H1 (cell line): ENCODE results near the gene PCDHGB1. TPM values are rescaled to one million over a fixed set of nuclear protein-coding genes. Genes with fewer than 3 reads are reported as not detected.
"Not testable (repeated sequence)": the region's sequence is repeated elsewhere in the genome, so short reads cannot be mapped to it uniquely, and the experiment has no call there.

ENCODE experiments used
- CTCF ChIA-PET: fragments of 300-600 bp; sonication (Branson Sonifier 250); formaldehyde crosslinking; loops from one replicate; lab custom pipeline; 2021; ENCODE audit not compliant: partially characterized antibody; lab: Charles Lee
- POLR2A ChIA-PET: fragments of 300-600 bp; sonication (Branson Sonifier 250); formaldehyde crosslinking; loops from one replicate; lab custom pipeline; 2021; ENCODE audit warnings: inconsistent platforms; ENCODE audit not compliant: partially characterized antibody; lab: Charles Lee
- DNase-seq, 2 experiments: peaks; one replicate each; pipeline versions ENCODE4 v3.0.0 to v3.0.0-alpha.2; 2010 to 2022; ENCODE audit warnings: low spot score in 2 of 2, low read depth in 1 of 2, mixed read lengths in 1 of 2
- FAIRE-seq: peaks from 2 replicates; lab custom pipeline; 2011; peaks lifted over from hg19 to GRCh38; lab: Jason Lieb, UNC
- H2AFZ ChIP-seq: 2 replicates; pipeline ENCODE4 v1.8.1; 2012; ENCODE audit warnings: low read length, inconsistent platforms
- H2AK5ac ChIP-seq: 2 replicates; pipeline ENCODE4 v1.6.1; 2013; ENCODE audit warnings: low read depth, low read length
- H2BK120ac ChIP-seq: replicated peaks from 2 replicates; pipeline ENCODE3; 2013; ENCODE audit warnings: low read depth, low read length, inconsistent platforms
- H2BK12ac ChIP-seq: 2 replicates; pipeline ENCODE4 v1.6.1; 2013; ENCODE audit warnings: low read depth, low read length
- H2BK15ac ChIP-seq: 2 replicates; pipeline ENCODE4 v1.6.1; 2013; ENCODE audit warnings: low read length
- H2BK20ac ChIP-seq: 2 replicates; pipeline ENCODE4 v1.6.1; 2013; ENCODE audit warnings: low read length
- H2BK5ac ChIP-seq: 2 replicates; pipeline ENCODE4 v1.6.1; 2013; ENCODE audit warnings: low read depth, low read length
- H3K14ac ChIP-seq: 2 replicates; pipeline ENCODE4 v1.6.1; 2013; ENCODE audit warnings: inconsistent platforms; ENCODE audit not compliant: insufficient read length
- H3K18ac ChIP-seq: 2 replicates; pipeline ENCODE4 v1.6.1; 2013; ENCODE audit warnings: low read length; ENCODE audit errors: extremely low read depth
- H3K23ac ChIP-seq: 2 replicates; pipeline ENCODE4 v1.6.1; 2013; ENCODE audit warnings: inconsistent platforms; ENCODE audit not compliant: insufficient read length
- H3K23me2 ChIP-seq: 2 replicates; pipeline ENCODE4 v1.6.1; 2013; ENCODE audit warnings: low read depth, low read length
- H3K27ac ChIP-seq: 2 replicates; pipeline ENCODE4 v1.6.1; 2011; ENCODE audit warnings: low read depth, low read length, inconsistent platforms
- H3K27me3 ChIP-seq, 4 experiments: replicated peaks in 1 of 4; 1 replicate in 1 of 4; 2 replicates in 3 of 4; pipeline versions ENCODE4 v1.6.1 to v1.8.1; 2011 to 2013; ENCODE audit warnings: low read length in 3 of 4, mild to moderate bottlenecking in 3 of 4, inconsistent platforms in 2 of 4, mixed read lengths in 2 of 4, moderate library complexity in 1 of 4; ENCODE audit not compliant: control insufficient read depth in 3 of 4, insufficient read depth in 3 of 4; ENCODE audit errors: extremely low read depth in 1 of 4
- H3K36me3 ChIP-seq, 4 experiments: 2 replicates each; pipeline versions ENCODE4 v1.6.1 to v1.8.1; 2011 to 2013; ENCODE audit warnings: mild to moderate bottlenecking in 4 of 4, low read length in 3 of 4, moderate library complexity in 2 of 4, control low read depth in 1 of 4, inconsistent platforms in 1 of 4; ENCODE audit not compliant: insufficient read depth in 4 of 4, control insufficient read depth in 2 of 4
- H3K4ac ChIP-seq: replicated peaks from 2 replicates; pipeline ENCODE3; 2013; ENCODE audit warnings: low read length, low read depth, mixed read lengths, inconsistent platforms; ENCODE audit not compliant: insufficient read length
- H3K4me1 ChIP-seq, 4 experiments: replicated peaks in 1 of 4; 1 replicate in 1 of 4; 2 replicates in 3 of 4; pipeline versions ENCODE4 v1.6.1 to v1.8.1; 2011 to 2013; ENCODE audit warnings: low read length in 3 of 4, inconsistent platforms in 2 of 4, mixed read lengths in 1 of 4; ENCODE audit not compliant: insufficient read depth in 4 of 4, control insufficient read depth in 3 of 4
- H3K4me2 ChIP-seq, 2 experiments: 2 replicates each; pipeline versions ENCODE4 v1.6.1 to v1.8.1; 2011 to 2013; ENCODE audit warnings: low read depth in 2 of 2, low read length in 2 of 2, control low read depth in 1 of 2, inconsistent platforms in 1 of 2, mild to moderate bottlenecking in 1 of 2; ENCODE audit not compliant: insufficient read depth in 1 of 2
- H3K4me3 ChIP-seq, 4 experiments: fragments of 200-600, 300-600 bp in 1 of 4; sonication (generic), shearing (Covaris generic), sonication (Bioruptor Twin) in 1 of 4; 2 replicates each; pipeline versions ENCODE4 v1.5.1 to v1.8.1; 2011 to 2016; ENCODE audit warnings: low read length in 4 of 4, low read depth in 3 of 4, control low read depth in 2 of 4, inconsistent platforms in 2 of 4, mild to moderate bottlenecking in 2 of 4, mixed read lengths in 1 of 4, moderate library complexity in 1 of 4; ENCODE audit not compliant: insufficient read depth in 2 of 4; ENCODE audit errors: extremely low read depth in 1 of 4
- H3K56ac ChIP-seq: replicated peaks from 2 replicates; pipeline ENCODE3; 2013; ENCODE audit warnings: low read depth, mild to moderate bottlenecking, mixed read lengths, low read length, inconsistent platforms; ENCODE audit not compliant: insufficient read length
- H3K79me1 ChIP-seq: 2 replicates; pipeline ENCODE4 v1.6.1; 2013; ENCODE audit warnings: low read depth, low read length, control low read depth
- H3K79me2 ChIP-seq, 2 experiments: 2 replicates each; pipeline versions ENCODE4 v1.6.1 to v1.8.1; 2012 to 2013; ENCODE audit warnings: low read length in 2 of 2, mild to moderate bottlenecking in 2 of 2, inconsistent platforms in 1 of 2; ENCODE audit not compliant: insufficient read depth in 2 of 2, control insufficient read depth in 1 of 2
- H3K9ac ChIP-seq, 4 experiments: replicated peaks in 1 of 4; 1 replicate in 1 of 4; 2 replicates in 3 of 4; pipeline versions ENCODE4 v1.6.1 to v1.8.1; 2011 to 2013; ENCODE audit warnings: low read depth in 3 of 4, low read length in 3 of 4, control low read depth in 2 of 4, mild to moderate bottlenecking in 2 of 4, moderate library complexity in 2 of 4, inconsistent platforms in 1 of 4; ENCODE audit errors: extremely low read depth in 1 of 4
- H3K9me3 ChIP-seq, 2 experiments: 2 replicates each; pipeline versions ENCODE4 v1.6.1 to v1.8.1; 2012 to 2013; ENCODE audit warnings: mild to moderate bottlenecking in 2 of 2, moderate library complexity in 2 of 2, control low read depth in 1 of 2, inconsistent platforms in 1 of 2, low read depth in 1 of 2, low read length in 1 of 2, mixed read lengths in 1 of 2; ENCODE audit not compliant: insufficient read depth in 2 of 2
- H4K20me1 ChIP-seq, 2 experiments: replicated peaks in 1 of 2; 2 replicates each; pipeline versions ENCODE3 to v1.8.1; 2011 to 2013; ENCODE audit warnings: inconsistent platforms in 2 of 2, low read length in 2 of 2, mild to moderate bottlenecking in 1 of 2; ENCODE audit not compliant: insufficient read depth in 2 of 2, control insufficient read depth in 1 of 2
- H4K5ac ChIP-seq: 2 replicates; pipeline ENCODE4 v1.6.1; 2013; ENCODE audit warnings: low read length, low read depth, mixed read lengths, inconsistent platforms; ENCODE audit not compliant: insufficient read length
- H4K8ac ChIP-seq: 2 replicates; pipeline ENCODE4 v1.8.0; 2013; ENCODE audit warnings: mild to moderate bottlenecking, moderate library complexity, low read length, inconsistent platforms; ENCODE audit not compliant: insufficient read depth; ENCODE audit errors: extremely low read depth
- H4K91ac ChIP-seq: replicated peaks from 2 replicates; pipeline ENCODE3; 2013; ENCODE audit warnings: low read length, mixed read lengths, inconsistent platforms; ENCODE audit not compliant: insufficient read length
- KDM4A ChIP-seq: IDR thresholded peaks from one replicate; pipeline ENCODE4 v1.7.1; 2012; ENCODE audit warnings: low read depth, mild to moderate bottlenecking, moderate library complexity, low read length, inconsistent platforms; ENCODE audit not compliant: severe bottlenecking
- NRF1 ChIP-seq: IDR thresholded peaks from 2 replicates; pipeline ENCODE4 v1.6.1; 2011; ENCODE audit warnings: mild to moderate bottlenecking, low read depth, low read length, improper control_type of control experiment
- PHF8 ChIP-seq: fragments of 200-600 bp; sonication (generic); conservative IDR thresholded peaks from 2 replicates; pipeline ENCODE4 v1.7.1; 2012; ENCODE audit warnings: low read depth, mild to moderate bottlenecking, inconsistent platforms, low read length, moderate library complexity
- RAD21 ChIP-seq, 2 experiments: IDR thresholded peaks in 1 of 2; conservative IDR thresholded peaks in 1 of 2; 2 replicates each; pipeline ENCODE4 v1.6.1; 2011; ENCODE audit warnings: low read depth in 2 of 2, low read length in 2 of 2, improper control_type of control experiment in 1 of 2, inconsistent platforms in 1 of 2, mild to moderate bottlenecking in 1 of 2, moderate library complexity in 1 of 2
- WGBS, 2 experiments: shearing (Covaris generic) in 1 of 2; methylation state at CpG; one replicate each; pipeline versions ENCODE4 v1.1.6 to v1.1.7; 2013 to 2015; ENCODE audit warnings: low lambda C conversion rate in 2 of 2, mixed read lengths in 2 of 2, inconsistent platforms in 1 of 2, low coverage in 1 of 2, missing lambda C conversion rate in 1 of 2; ENCODE audit not compliant: insufficient replicate concordance in 2 of 2, insufficient coverage in 1 of 2, insufficient read length in 1 of 2; ENCODE audit errors: extremely low coverage in 1 of 2, missing lambda C conversion rate in 1 of 2; 5-methylcytosine and 5-hydroxymethylcytosine counted together
- polyA plus RNA-seq, 7 experiments: library from polyadenylated mRNA; depleted of rRNA in 3 of 7; stranded (reverse) in 5 of 7; unstranded in 2 of 7; fragments of >200 nt in 5 of 7; fragments of 200-250 nt in 2 of 7; gene quantifications; 1 replicate in 5 of 7; 2 replicates in 1 of 7; 4 replicates in 1 of 7; pipeline versions ENCODE4 v1.2.1 to v1.2.3, GENCODE V29; 2011 to 2013; ENCODE audit warnings: missing spikeins in 2 of 7, mixed read lengths in 2 of 7
- total RNA-seq: library from RNA; stranded (reverse); fragmentation: NEBNext Ultra II Directional; extraction: Animal tissue kit (Norgen Biotek cat#: 25700); gene quantifications from 2 replicates; pipeline ENCODE4 v1.2.1, GENCODE V29; 2021
- TF ChIP-seq, protein P1 (sequence below), 3 experiments: IDR thresholded peaks; 1 replicate in 2 of 3; 2 replicates in 1 of 3; pipeline versions ENCODE4 v1.5.1 to v1.6.1; 2011; ENCODE audit warnings: low read length in 3 of 3, mild to moderate bottlenecking in 3 of 3, inconsistent platforms in 2 of 3, low read depth in 1 of 3, moderate library complexity in 1 of 3; ENCODE audit not compliant: insufficient read depth in 1 of 3; ENCODE audit errors: control extremely low read depth in 1 of 3

Gene PCDHGB1
- total and polyA plus RNA-seq, 2 of the 8 experiments (the other 6 are each of a cell fraction or from before 2014, with no cell fraction given), result 1.3 to 2.8 TPM

DNA sequence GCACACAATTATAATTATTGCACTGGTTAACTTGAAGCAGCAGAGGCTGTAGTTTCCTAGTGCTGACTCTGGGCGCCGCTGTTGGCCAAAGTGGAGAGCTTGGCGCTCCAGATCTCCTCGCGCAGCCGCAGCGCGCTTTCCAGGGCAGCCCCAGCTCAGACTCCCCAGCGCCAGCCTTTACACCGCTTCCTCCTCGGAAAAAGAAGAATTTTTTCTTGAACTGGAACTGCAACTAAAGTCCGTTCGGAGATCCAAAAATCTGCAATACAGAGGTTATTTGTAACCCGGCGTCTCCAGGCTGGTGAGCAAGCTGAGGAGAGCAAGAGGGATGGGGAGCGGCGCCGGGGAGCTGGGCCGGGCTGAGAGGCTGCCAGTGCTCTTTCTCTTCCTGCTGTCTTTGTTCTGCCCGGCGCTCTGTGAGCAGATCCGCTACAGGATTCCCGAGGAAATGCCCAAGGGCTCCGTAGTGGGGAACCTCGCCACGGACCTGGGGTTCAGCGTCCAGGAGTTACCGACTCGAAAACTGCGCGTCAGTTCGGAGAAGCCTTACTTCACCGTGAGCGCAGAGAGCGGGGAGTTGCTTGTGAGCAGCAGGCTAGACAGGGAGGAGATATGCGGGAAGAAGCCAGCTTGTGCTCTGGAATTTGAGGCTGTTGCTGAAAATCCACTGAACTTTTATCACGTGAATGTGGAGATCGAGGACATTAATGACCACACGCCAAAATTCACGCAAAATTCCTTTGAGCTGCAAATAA, 37.8 kb downstream of the PCDHGB1 start, which contains the start of gene PCDHGB4:
Gene PCDHGB4 (plus strand): TSS at position 142 of the 755 bp plus-strand sequence. CDS start 187 bp downstream, at position 329.
- H3K18ac ChIP-seq, H3K79me1 ChIP-seq, H2BK20ac ChIP-seq, H4K91ac ChIP-seq, H2BK5ac ChIP-seq, H2BK15ac ChIP-seq, H2BK120ac ChIP-seq, H3K4me1 ChIP-seq, H4K20me1 ChIP-seq, H3K23me2 ChIP-seq, H4K5ac ChIP-seq, H3K56ac ChIP-seq, H3K14ac ChIP-seq, H2AK5ac ChIP-seq, H2AFZ ChIP-seq, H2BK12ac ChIP-seq, H3K27me3 ChIP-seq, H3K79me2 ChIP-seq, H3K27ac ChIP-seq, H3K23ac ChIP-seq, H4K8ac ChIP-seq, H3K4ac ChIP-seq: not testable (repeated sequence)
- ChIA-PET POLR2A (interaction anchor here (0.6 to 1.3 kb wide), 4 partner anchors 9 to 299 kb away, joined by 3 to 4 read pairs (median 4); partner anchors contain the start of genes PCDHGB3 and PCDHGB5), CTCF (interaction anchor here (0.6 to 8.7 kb wide), 32 partner anchors 9 to 437 kb away, joined by 3 to 68 read pairs (median 5); partner anchors contain the start of genes PCDHB10, PCDHB14, PCDHB15 and PCDHGA1)
- peaks cover 3 to 23% (median 9%) of the 10 kb centered on the region in 4 experiments; a peak in 5 of 8 replicates for H3K36me3 ChIP-seq
- 18% methylated on average over 19 of the region's 40 CpGs; no CpG with 5 or more reads in 1 of the 2 experiments for whole genome bisulfite sequencing, 2 experiments
- DNase-seq (peak in 1 of 2 experiments; percentile 82), FAIRE-seq (peak; percentile 93)
- H3K4me3 ChIP-seq, result peak within 1 kb of the TSS; percentile 42 to 69 (median 44); a peak in 7 of 8 replicates
- H3K9me3 ChIP-seq, result peaks cover 45 to 49% of the 10 kb centered on the region in 2 experiments
- peak within 1 kb of the TSS; percentile 55 to 57 for H3K4me2 ChIP-seq
- peak; percentile 55 for TF ChIP-seq NRF1
- 0 out of 2 replicates have a peak, but pooled peaks have one; percentile 29 for TF ChIP-seq PHF8
- TF ChIP-seq RAD21 (IDR thresholded peaks at IDR 0.05 in 1 of 2, conservative IDR thresholded peaks at IDR 0.05 in 1 of 2; ENCODE audit: low read depth in 2 of 2, low read length in 2 of 2), result peak; percentile 59 to 67
- TF ChIP-seq, protein P1, sequence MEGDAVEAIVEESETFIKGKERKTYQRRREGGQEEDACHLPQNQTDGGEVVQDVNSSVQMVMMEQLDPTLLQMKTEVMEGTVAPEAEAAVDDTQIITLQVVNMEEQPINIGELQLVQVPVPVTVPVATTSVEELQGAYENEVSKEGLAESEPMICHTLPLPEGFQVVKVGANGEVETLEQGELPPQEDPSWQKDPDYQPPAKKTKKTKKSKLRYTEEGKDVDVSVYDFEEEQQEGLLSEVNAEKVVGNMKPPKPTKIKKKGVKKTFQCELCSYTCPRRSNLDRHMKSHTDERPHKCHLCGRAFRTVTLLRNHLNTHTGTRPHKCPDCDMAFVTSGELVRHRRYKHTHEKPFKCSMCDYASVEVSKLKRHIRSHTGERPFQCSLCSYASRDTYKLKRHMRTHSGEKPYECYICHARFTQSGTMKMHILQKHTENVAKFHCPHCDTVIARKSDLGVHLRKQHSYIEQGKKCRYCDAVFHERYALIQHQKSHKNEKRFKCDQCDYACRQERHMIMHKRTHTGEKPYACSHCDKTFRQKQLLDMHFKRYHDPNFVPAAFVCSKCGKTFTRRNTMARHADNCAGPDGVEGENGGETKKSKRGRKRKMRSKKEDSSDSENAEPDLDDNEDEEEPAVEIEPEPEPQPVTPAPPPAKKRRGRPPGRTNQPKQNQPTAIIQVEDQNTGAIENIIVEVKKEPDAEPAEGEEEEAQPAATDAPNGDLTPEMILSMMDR (IDR thresholded peaks at IDR 0.05; ENCODE audit: control extremely low read depth in 1 of 3, insufficient read depth in 1 of 3, low read depth in 1 of 3, low read length in 3 of 3), result peak; percentile 56 to 66 (median 65)
- peak; percentile 51 for TF ChIP-seq KDM4A
- H3K9ac ChIP-seq, result peak within 1 kb of the TSS in 2 of 4 experiments; percentile 25 to 70; a peak in 1 of 7 replicates
